Measurements from ENCODE around the gene XYLT1. TPM values are rescaled to one million over a fixed set of nuclear protein-coding genes. Genes with fewer than 3 reads are reported as not detected.

XYLT1 gene
- total RNA-seq, 2 donors from 2014 or later = 6.0 to 15.2 TPM

- no peak for DNase-seq
- no peak for ATAC-seq
- no peak overlapping the region for H3K4me3 ChIP-seq
- H3K9me3 ChIP-seq = no peaks in the 10 kb centered on the region
- WGBS, 2 donors = 92 to 93% methylated on average over 5 of the region's 5 CpGs
- H3K27ac ChIP-seq = no peak overlapping the region
- no peaks in the 10 kb centered on the region for H3K27me3 ChIP-seq
- no peaks in the 10 kb centered on the region for H3K4me1 ChIP-seq
- no peaks in the 10 kb centered on the region for H3K36me3 ChIP-seq (replicated peaks in 1 of 2; ENCODE audit: insufficient read depth in 1 of 2, low read depth in 2 of 2)
- intact Hi-C loops (cut with DNase I) = no loop called here
- TF ChIP-seq POLR2A (IDR thresholded peaks at IDR 0.05) (no peak), CTCF (IDR thresholded peaks at IDR 0.05) (no peak)
These were observed 238.8 kb downstream of the XYLT1 start for GRCh38 chr16:17231972-17232371.

GRCh38 chr16:17230932-17231581 lies 239.7 kb downstream of the XYLT1 start:
- ATAC-seq (no peak), DNase-seq (no peak)
- intact Hi-C loops (cut with DNase I) = no loop called here
- peaks cover 4% of the 10 kb centered on the region for H3K4me1 ChIP-seq
- TF ChIP-seq POLR2A (IDR thresholded peaks at IDR 0.05) = no peak
- no peak for TF ChIP-seq CTCF (IDR thresholded peaks at IDR 0.05)
- H3K36me3 ChIP-seq (replicated peaks in 1 of 2; ENCODE audit: insufficient read depth in 1 of 2, low read depth in 2 of 2) = no peaks in the 10 kb centered on the region
- H3K27me3 ChIP-seq = no peaks in the 10 kb centered on the region
- no peak overlapping the region for H3K27ac ChIP-seq
- no peak overlapping the region for H3K4me3 ChIP-seq
- 92 to 93% methylated on average over 3 of the region's 3 CpGs for WGBS, 2 donors
- no peaks in the 10 kb centered on the region for H3K9me3 ChIP-seq

- DNase-seq = no peak
- TF ChIP-seq CTCF (IDR thresholded peaks at IDR 0.05) = no peak
- no peak for TF ChIP-seq POLR2A (IDR thresholded peaks at IDR 0.05)
- intact Hi-C loops (cut with DNase I) = no loop called here
- 89 to 96% methylated on average over 3 to 4 of the region's 4 CpGs for WGBS, 2 donors
- Histone ChIP-seq H3K36me3 (replicated peaks in 1 of 2; ENCODE audit: insufficient read depth in 1 of 2, low read depth in 2 of 2) (no peaks in the 10 kb centered on the region), H3K9me3 (no peaks in the 10 kb centered on the region), H3K27ac (no peak overlapping the region), H3K4me1 (peaks cover 17% of the 10 kb centered on the region), H3K27me3 (no peaks in the 10 kb centered on the region), H3K4me3 (no peak overlapping the region)
- no peak for ATAC-seq
These were observed 241.0 kb downstream of the XYLT1 start for GRCh38 chr16:17229766-17230165.

- intact Hi-C loops (cut with DNase I) = no loop called here
- WGBS, 2 donors = 89 to 91% methylated on average over 4 to 6 of the region's 6 CpGs
- no peak for ATAC-seq
These were observed 241.6 kb downstream of the XYLT1 start for GRCh38 chr16:17229131-17229530.

More at GRCh38 chr16:17229131-17229530, 241.6 kb downstream of the XYLT1 start:
- no peaks in the 10 kb centered on the region for H3K27me3 ChIP-seq
- H3K9me3 ChIP-seq = no peaks in the 10 kb centered on the region
- H3K4me1 ChIP-seq = peaks cover 23% of the 10 kb centered on the region
- no peak overlapping the region for H3K27ac ChIP-seq
- H3K36me3 ChIP-seq (replicated peaks in 1 of 2; ENCODE audit: insufficient read depth in 1 of 2, low read depth in 2 of 2) = no peaks in the 10 kb centered on the region
- no peak for DNase-seq
- no peak for TF ChIP-seq CTCF (IDR thresholded peaks at IDR 0.05)
- TF ChIP-seq POLR2A (IDR thresholded peaks at IDR 0.05) = no peak
- no peak overlapping the region for H3K4me3 ChIP-seq
